WTC11 (cell line): Measurements from ENCODE around the gene AK2.

Source experiments
- AR ChIP-seq: fragments of 250-450 bp; sonication (Bioruptor Pico); IDR thresholded peaks from 2 replicates; pipeline ENCODE4 v1.9.0; 2021; ENCODE audit warnings: mild to moderate bottlenecking
- CREB1 ChIP-seq: sonication (generic); formaldehyde crosslinking; IDR thresholded peaks from 2 replicates; pipeline ENCODE4 v1.8.0; 2023; ENCODE audit warnings: mild to moderate bottlenecking, missing genetic modification reagents
- CREM ChIP-seq: sonication (generic); formaldehyde crosslinking; IDR thresholded peaks from 2 replicates; pipeline ENCODE4 v1.8.1; 2022; ENCODE audit warnings: mild to moderate bottlenecking, missing genetic modification reagents, moderate library complexity
- CTCF ChIP-seq: fragments of 200-600 bp; IDR thresholded peaks from 2 replicates; pipeline ENCODE4 v1.8.0; 2022; ENCODE audit warnings: antibody characterized with exemption
- FOXJ3 ChIP-seq: sonication (generic); formaldehyde crosslinking; IDR thresholded peaks from 2 replicates; pipeline ENCODE4 v1.9.0; 2021; ENCODE audit warnings: missing genetic modification reagents, mild to moderate bottlenecking, borderline replicate concordance
- NFE2L1 ChIP-seq: sonication (generic); formaldehyde crosslinking; IDR thresholded peaks from 2 replicates; pipeline ENCODE4 v1.8.1; 2023; ENCODE audit warnings: missing genetic modification reagents
- NFYB ChIP-seq: sonication (generic); formaldehyde crosslinking; conservative IDR thresholded peaks from 2 replicates; pipeline ENCODE4 v1.8.0; 2022; ENCODE audit warnings: low read depth, missing genetic modification reagents
- PRRX2 ChIP-seq: fragments of 250-450 bp; sonication (Bioruptor Pico); IDR thresholded peaks from 2 replicates; pipeline ENCODE4 v1.8.0; 2021; ENCODE audit warnings: mild to moderate bottlenecking
- TP53 ChIP-seq: sonication (generic); formaldehyde crosslinking; IDR thresholded peaks from 2 replicates; pipeline ENCODE4 v1.8.1; 2023; ENCODE audit warnings: mild to moderate bottlenecking, missing genetic modification reagents

- TF ChIP-seq CTCF = no peak
- no peak for TF ChIP-seq PRRX2 (CRISPR knock-in tag)
- no peak for TF ChIP-seq AR (CRISPR knock-in tag)
- TF ChIP-seq TP53 = no peak
- TF ChIP-seq NFE2L1 = no peak
- TF ChIP-seq NFYB = no peak
- no peak for TF ChIP-seq CREM (CRISPR knock-in tag)
- TF ChIP-seq FOXJ3 (CRISPR knock-in tag) = no peak
- no peak for TF ChIP-seq CREB1 (CRISPR knock-in tag)
Measured at GRCh38 chr1:32989160-32990050, 47.3 kb downstream of the AK2 start.
